Progenitor cell of endocrine pancreas (in vitro differentiated cells): ENCODE data around the gene ACOXL. TPM values are rescaled to one million over a fixed set of nuclear protein-coding genes. Genes with fewer than 3 reads are reported as not detected.
"Not testable (repeated sequence)": the region's sequence is repeated elsewhere in the genome, so short reads cannot be mapped to it uniquely, and the experiment has no call there.

ENCODE experiments used
- DNase-seq: peaks from one replicate; pipeline ENCODE4 v3.0.0; 2021; ENCODE audit warnings: low spot score; ENCODE audit not compliant: unreplicated experiment
- H3K27ac Mint-ChIP-seq: 2 replicates; pipeline ENCODE4 v1.8.0; 2021; ENCODE audit warnings: mild to moderate bottlenecking, moderate library complexity, mixed read lengths
- H3K27me3 Mint-ChIP-seq: 2 replicates; pipeline ENCODE4 v1.8.0; 2021; ENCODE audit warnings: mixed read lengths
- H3K36me3 Mint-ChIP-seq: 2 replicates; pipeline ENCODE4 v1.8.0; 2022; ENCODE audit warnings: mixed read lengths; ENCODE audit not compliant: insufficient read depth
- H3K4me1 Mint-ChIP-seq: 2 replicates; pipeline ENCODE4 v1.8.0; 2021; ENCODE audit warnings: low read depth, mixed read lengths
- H3K4me3 Mint-ChIP-seq: 2 replicates; pipeline ENCODE4 v1.8.0; 2021; ENCODE audit warnings: low read depth, mild to moderate bottlenecking, moderate library complexity, mixed read lengths
- H3K9me3 Mint-ChIP-seq: 2 replicates; pipeline ENCODE4 v1.8.0; 2021; ENCODE audit warnings: low read depth, mixed read lengths
- CTCF ChIP-seq: fragments of 200-600 bp; sonication (generic); IDR thresholded peaks from one replicate; pipeline ENCODE4 v1.5.0; 2021; ENCODE audit warnings: antibody characterized with exemption, mild to moderate bottlenecking; ENCODE audit not compliant: unreplicated experiment
- total RNA-seq: library from RNA; stranded (reverse); gene quantifications from 2 replicates; pipeline ENCODE4 v1.2.1, GENCODE V29; 2021

ACOXL gene
- total RNA-seq, 1 donor from 2014 or later, result 0.19 TPM

GRCh38 chr2:110853516-110853915 lies 121.1 kb downstream of the ACOXL start:
- TF ChIP-seq CTCF, result peak; percentile 59
- Mint-ChIP-seq H3K4me1 (peaks cover 5% of the 10 kb centered on the region), H3K27ac (no peak overlapping the region), H3K27me3 (no peaks in the 10 kb centered on the region), H3K4me3 (no peak overlapping the region), H3K9me3 (no peaks in the 10 kb centered on the region), H3K36me3 (no peaks in the 10 kb centered on the region)
- no peak for DNase-seq

GRCh38 chr2:110853948-110854347 lies 121.6 kb downstream of the ACOXL start:
- Mint-ChIP-seq H3K36me3 (no peaks in the 10 kb centered on the region), H3K4me1 (peaks cover 3% of the 10 kb centered on the region), H3K4me3 (no peak overlapping the region), H3K27ac (no peak overlapping the region), H3K9me3 (no peaks in the 10 kb centered on the region), H3K27me3 (no peaks in the 10 kb centered on the region)
- no peak for DNase-seq
- no peak for TF ChIP-seq CTCF

GRCh38 chr2:110854355-110855081 lies 122.1 kb downstream of the ACOXL start:
- Mint-ChIP-seq H3K27me3 (peaks cover 3% of the 10 kb centered on the region), H3K4me3 (no peak overlapping the region), H3K27ac (no peak overlapping the region), H3K9me3 (no peaks in the 10 kb centered on the region), H3K36me3 (no peaks in the 10 kb centered on the region), H3K4me1 (peaks cover 8% of the 10 kb centered on the region)
- peak; percentile 41 for TF ChIP-seq CTCF
- DNase-seq, result no peak

- not testable (repeated sequence) for H3K27ac Mint-ChIP-seq, H3K4me3 Mint-ChIP-seq, DNase-seq, H3K36me3 Mint-ChIP-seq, H3K9me3 Mint-ChIP-seq, H3K27me3 Mint-ChIP-seq
- H3K4me1 Mint-ChIP-seq, result peaks cover 12% of the 10 kb centered on the region
Measured at GRCh38 chr2:110855841-110856240, 123.5 kb downstream of the ACOXL start.

GRCh38 chr2:110858135-110858725 lies 125.9 kb downstream of the ACOXL start:
- Mint-ChIP-seq H3K27me3 (peaks cover 3% of the 10 kb centered on the region), H3K4me3 (no peak overlapping the region), H3K4me1 (peaks cover 24% of the 10 kb centered on the region), H3K36me3 (no peaks in the 10 kb centered on the region), H3K9me3 (no peaks in the 10 kb centered on the region), H3K27ac (no peak overlapping the region)
- TF ChIP-seq CTCF, result no peak
- no peak for DNase-seq
